ENCODE data around the gene DOCK8.
A peak's percentile ranks its signal among the peaks of the same experiment; 100 is the strongest.
"Not testable (repeated sequence)": the region's sequence is repeated elsewhere in the genome, so short reads cannot be mapped to it uniquely, and the experiment has no call there.

The DOCK8 gene

DNA sequence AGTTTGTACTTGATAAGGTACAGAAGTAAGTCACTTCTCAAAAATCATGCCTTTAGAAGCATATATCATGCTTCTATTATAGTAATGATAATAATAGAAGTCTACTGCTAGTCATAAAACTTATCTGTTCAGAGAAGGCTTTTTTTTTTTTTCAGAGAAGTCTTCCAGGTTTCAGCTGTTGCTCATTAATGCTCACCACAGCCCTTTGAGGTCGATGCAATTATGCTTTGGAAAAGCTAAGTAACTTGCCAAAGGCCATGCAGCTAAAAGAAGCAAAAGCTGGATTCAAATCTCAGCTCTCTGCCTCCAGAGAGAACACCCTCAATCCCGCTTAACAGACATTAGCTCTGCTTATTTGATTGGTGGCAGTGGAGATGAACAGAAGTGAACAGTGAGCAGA is 150.8 kb downstream of the DOCK8 start:
- DNase-seq (ENCODE audit: low spot score): no peak

DNA sequence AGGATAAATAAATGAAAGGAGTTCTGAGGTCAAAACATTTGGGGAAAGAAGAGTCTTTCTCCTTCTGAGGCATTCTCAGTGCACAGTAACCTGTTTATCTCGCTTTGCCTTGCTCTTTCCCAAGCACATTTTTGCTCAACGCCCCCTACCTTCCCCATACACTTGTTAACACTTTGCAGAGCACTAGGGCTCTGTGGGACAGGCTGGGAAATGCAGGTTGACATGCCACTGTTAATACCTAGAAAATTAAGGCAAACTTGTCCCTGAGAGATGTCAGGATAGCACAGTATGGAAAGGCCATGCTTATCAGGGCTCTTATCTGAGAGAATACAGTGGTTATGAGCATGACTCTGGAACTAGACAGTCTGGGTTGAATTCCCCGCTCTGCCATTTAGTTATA is 152.0 kb downstream of the DOCK8 start:
- no peak for DNase-seq (ENCODE audit: low spot score)

DNA sequence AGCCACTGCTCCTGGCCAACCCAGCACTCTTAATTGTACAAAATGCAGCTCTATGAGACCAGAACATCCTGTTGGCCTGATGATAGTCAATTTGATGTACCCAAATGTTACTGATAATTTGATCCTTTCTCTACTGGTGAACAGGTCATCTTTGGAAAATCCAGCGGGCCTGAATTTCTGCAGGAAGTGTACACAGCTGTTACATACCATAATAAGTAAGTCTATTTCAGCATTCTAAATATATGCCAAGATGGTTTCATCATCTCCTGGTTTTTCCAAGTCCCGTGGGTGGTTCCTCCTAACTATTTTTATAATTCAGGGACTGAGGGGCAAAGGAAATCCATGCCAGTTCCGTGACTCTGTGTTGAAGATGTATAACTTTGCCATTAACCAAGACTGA is 155.4 kb downstream of the DOCK8 start:
- DNase-seq (ENCODE audit: low spot score): no peak

DNA sequence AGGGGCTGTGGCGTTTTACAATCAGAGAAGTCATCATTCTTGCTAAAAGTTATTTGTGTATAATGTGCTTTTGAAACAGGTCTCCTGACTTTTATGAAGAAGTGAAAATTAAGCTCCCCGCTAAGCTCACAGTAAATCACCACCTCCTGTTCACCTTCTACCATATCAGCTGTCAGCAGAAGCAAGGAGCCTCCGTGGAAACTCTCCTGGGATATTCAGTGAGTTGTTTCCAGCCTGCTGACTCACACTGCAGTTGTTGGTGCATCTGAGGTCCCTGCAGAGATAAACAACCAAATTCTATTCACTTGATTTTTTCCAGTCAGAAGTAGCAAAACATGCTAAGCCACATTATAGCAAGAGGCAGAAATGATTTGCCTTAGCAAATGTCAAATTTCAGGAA is 156.7 kb downstream of the DOCK8 start:
- no peak for DNase-seq (ENCODE audit: low spot score)

DNA sequence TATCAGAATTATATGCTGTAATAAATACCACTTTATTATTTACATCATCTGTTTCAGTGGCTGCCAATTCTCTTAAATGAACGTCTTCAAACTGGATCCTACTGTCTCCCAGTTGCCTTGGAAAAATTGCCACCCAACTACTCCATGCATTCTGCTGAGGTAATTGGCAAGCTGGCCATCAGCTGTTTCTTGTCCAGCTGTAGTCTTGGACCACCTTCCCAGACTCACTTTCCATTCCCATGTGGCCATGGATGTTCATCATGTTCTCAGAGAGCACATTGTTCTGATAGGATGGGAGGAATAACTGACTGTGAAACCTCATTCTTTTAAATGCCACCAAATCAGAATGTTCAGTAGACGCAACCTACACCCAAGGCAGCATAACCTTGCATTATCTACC is 157.5 kb downstream of the DOCK8 start:
- DNase-seq (ENCODE audit: low spot score): no peak

DNA sequence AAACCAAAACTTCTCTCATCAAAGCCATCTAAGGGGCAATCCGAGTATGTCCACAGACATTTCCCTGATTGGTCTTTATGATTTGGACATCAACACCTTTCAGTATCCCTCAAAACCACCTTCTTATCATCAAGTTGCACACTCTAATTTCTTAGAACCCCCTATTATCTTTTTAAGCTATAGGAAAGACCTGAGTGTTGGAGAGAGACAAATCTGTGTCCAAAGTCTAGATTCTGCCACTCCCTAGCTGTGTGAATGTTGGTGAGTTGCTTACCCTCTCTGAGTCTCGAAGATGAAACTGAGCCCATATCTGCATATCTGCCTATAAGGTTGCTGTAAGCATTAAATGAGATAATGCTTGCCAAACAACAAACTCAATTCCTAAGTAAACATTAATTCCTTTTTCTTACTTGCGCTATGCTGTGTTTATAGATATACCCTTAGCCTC is 159.1 kb downstream of the DOCK8 start:
- no peak for DNase-seq (ENCODE audit: low spot score)

DNA sequence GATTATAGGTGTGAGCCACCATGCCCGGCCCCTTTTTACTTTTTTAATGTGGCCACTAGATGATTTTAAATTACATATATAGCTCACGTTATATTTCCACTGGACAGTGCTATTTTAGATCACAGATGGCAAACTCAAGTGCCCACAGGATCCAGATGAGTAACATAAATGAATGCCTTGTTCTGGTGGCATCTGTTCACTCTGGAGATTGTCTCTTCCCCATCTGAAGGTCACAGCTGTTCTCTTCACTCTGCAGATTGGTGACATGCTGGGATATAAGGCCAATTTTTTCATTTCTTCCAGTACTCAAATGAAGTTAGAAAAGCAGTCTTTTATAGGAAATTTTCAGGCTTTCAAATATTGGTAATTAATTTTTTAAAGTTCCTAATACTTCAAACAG is 160.1 kb downstream of the DOCK8 start:
- DNase-seq (ENCODE audit: low spot score): no peak

DNA sequence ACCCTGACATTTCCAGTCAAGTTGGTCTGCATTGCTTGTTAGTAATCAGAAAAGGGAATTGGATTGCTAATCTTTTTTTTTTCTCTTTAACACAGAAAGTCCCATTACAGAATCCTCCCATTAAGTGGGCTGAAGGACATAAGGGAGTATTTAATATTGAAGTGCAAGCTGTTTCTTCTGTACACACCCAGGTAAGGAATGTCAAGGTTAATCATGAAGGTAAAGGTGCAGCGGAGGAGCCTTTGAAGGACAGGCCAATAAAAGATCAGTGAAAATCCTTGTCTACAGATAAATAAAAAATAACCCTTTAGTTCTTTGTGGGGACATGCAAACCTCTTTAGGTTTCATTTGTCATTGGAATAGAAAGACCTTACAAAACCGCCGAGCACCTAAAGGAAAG is 161.4 kb downstream of the DOCK8 start:
- no peak for DNase-seq (ENCODE audit: low spot score)

DNA sequence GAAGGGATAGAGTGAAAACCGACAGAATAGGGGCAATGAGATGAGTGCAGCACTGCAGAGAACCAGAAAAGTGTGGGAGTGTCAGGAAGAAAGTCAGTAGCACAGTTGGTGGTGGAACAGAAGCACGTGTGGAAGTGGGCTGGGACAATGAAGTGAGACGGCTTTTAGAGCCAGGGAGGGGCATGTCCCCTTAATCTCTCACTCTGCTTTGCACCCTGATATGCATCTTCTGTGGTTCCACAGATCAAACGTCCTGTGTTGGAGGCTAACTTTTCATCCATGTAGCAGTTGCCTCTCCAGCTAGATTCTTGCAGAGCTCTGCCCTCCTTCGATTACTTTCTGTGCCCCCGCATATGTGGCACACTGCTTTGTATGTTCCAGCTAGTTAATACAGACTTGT is 163.6 kb downstream of the DOCK8 start:
- DNase-seq (ENCODE audit: low spot score): no peak

DNA sequence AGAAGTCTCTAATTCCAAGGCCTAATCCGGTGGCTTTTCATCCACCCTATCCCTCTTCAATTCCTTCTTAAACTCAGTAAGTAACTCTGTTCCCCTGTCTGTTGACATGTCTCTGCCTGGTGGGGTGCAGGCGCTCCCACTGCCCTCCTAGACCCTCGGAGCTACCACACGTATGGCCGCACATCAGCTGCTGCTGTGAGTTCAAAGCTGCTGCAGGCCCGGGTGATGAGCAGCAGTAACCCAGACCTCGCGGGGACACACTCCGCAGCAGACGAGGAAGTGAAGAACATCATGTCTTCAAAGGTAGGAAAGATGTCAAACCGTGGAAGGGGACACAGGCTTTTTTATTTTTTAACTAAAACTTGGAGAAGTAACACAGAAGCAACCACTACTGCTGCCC is 167.7 kb downstream of the DOCK8 start:
- DNase-seq (ENCODE audit: low spot score): no peak

DNA sequence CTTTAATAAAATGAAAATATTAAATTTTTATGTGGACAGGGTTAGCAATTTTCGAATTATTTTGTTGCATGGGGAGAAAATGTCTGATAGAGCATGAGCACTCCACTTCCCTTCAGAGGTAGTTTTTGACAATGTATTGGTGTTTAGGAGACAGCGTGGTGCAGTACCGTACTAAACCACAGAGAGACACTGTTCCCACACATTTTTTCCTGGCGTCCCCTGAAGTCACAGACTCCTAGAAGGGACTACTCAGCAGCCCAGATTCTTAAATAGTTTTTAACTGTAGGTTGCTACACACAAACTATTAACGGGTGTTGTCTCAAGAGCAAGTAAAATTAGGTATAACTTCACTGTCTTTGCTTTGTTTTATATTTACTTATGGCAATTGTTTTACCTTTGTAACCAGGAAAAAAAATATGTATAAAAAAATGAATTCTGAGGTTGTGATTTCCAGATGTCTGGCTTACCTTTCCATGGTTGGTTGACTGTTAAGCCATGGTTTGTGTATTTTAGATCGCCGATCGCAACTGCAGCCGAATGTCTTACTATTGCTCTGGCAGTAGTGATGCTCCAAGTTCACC is 171.2 kb downstream of the DOCK8 start:
- peak; percentile 40 for DNase-seq (ENCODE audit: low spot score)

DNA sequence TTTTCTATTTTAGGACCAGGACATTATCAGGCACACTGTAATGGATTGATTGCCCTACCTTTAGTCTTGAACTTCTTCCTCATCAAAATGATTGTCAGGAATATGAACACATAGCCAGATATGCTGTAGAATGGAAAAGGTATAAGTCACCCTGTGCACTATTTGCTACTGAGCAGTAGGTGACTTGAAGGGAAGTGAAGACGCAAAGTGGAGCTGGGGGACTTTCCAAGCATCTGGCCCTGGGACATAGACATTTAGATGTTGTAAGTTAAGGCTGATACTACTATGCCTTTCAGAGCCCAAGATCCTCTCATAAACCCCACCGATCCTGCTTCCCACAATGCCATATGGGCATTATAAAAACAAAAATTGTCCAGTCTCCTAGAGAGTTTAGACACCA is 174.5 kb downstream of the DOCK8 start:
- no peak for DNase-seq (ENCODE audit: low spot score)

DNA sequence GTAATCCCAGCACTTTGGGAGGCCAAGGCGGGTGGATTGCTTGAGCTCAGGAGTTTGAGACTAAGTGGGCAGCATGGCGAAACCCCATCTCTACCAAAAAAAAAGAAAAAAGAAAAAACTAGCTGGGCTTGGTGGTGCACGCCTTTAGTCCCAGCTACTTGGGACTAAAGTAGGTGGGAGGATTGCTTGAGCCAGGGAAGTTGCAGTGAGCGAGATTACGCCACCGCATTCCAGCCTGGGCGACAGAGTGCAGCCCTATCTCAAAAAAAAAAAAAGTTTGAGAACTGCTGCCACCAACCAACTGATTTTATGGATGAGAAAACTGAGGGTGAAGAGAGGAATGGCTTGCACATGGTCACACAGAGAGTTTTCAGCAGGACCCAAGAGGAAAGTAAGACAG is 175.1 kb downstream of the DOCK8 start:
- DNase-seq (ENCODE audit: low spot score): no peak

DNA sequence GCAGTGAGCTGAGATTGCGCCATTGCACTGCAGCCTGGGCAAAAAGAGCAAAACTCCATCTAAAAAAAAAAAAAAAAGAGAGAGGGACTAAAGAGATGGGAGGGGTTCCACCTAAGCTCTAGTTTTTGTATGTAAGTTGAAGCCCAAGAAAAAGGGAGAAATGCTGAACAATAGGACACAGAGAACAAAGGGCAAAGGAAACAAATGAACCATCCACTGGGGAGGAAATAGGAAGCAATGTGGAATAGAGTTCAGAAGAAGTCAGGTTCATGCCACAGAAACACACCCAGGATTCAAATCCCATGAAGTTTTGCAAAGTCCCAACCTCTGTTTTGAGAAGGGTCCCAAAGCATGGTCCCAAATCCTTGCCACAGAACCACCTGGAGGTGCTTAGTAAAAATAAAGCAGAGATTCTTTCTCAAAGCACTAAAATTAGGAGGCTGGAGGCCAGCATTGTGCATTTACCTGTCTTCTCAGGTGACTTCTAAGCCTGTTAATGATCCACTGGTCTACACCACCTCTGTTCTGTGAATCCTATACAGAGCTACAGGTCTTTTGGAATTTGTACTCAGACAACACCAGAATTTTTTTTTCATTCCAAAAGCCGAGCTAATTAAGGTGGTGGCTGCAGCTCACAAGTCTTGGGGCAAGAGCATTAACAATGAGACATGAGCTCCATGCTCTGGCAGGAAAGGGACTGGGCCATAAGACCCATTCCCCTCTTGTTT is 177.6 kb downstream of the DOCK8 start:
- no peak for DNase-seq (ENCODE audit: low spot score)

DNA sequence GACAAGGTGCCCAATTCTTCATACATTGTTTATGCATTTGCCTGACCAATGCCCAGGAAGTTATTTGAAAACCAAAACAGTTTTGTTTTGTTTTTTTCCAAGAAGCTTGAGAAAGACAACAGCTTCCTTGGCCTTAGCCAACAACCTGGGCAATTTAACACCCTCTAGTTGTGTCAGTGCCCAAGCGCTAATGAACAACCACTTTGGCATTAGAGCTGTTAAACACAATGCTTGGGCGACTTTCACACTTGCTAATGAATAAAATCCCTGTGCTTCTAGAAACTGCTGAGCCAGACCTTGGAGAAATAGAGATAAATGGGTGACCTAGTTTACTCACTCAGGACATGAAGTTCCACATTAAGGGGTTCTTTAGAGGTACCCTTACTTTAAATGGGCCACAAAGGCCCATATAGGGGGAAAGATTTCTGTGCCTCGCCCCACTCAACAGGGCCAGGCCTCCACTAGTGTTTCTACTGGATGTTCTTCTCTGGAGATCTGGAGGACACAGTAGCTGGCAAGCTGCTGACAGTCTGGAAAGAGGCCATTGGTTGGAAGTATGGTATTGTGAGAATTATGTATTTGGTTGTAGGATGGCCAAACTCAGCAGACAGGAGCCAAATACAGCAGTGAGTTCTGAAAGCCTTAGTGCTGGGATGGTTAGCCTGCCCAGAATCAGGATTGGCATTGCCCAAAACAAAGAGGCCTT is 179.8 kb downstream of the DOCK8 start:
- DNase-seq (ENCODE audit: low spot score): no peak

DNA sequence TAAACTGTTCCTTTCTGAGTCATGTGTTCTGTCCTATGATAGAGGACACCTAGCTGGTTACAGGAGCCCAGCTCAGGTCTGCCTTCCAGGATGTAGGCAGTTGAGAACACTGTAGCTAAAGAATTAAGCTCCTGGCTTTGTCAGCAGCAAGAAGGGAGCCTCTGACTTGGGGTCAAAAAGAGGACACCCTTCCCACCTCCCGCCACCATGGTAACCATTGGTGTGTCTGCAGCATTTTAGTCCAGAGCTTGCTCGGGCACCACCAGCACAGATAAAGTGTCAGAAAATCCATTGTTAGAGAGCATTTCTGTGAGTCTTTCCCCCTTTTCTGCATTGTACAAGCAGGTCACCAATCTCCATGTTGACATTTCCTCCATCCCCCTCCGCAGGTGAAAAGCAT is 181.7 kb downstream of the DOCK8 start:
- no peak for DNase-seq (ENCODE audit: low spot score)

DNA sequence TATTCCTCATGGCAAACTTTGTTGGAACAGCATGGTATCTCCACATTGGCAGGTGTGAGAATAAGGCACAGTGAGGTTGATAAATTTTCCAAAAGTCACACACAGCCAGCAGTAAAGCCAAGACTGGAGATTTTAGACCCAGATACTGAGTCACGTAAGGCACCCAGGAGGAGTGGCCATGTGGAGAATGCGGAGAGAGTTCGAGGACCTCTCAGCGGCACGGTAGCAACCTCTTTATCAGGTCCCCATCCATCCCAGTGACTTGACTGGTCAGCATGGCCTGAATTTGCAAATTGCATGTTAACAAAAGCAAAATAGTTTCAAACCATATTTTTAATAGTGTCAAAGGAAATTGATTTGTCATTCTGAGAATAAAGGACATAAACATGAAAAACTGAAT is 183.4 kb downstream of the DOCK8 start:
- DNase-seq (ENCODE audit: low spot score): no peak

DNA sequence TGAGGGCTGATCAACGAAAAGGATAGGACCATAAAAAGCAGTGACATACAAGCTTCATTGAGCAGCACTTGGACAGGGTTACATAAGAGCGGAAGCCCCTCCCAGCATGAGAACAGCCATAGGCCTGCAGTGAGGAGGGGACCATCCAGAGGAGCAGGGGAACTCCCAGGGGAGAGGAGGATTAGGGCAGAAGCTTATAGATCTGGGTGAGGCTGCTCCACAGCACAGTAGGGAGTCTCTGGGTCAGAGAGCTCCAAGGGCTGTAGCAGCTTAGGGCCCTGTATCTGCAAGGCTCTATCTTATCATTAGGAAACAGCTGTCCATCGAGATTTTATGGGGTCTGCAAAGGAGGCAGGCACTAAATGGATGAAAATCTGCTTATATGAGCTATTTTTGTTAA is 186.6 kb downstream of the DOCK8 start:
- DNase-seq (ENCODE audit: low spot score): no peak

DNA sequence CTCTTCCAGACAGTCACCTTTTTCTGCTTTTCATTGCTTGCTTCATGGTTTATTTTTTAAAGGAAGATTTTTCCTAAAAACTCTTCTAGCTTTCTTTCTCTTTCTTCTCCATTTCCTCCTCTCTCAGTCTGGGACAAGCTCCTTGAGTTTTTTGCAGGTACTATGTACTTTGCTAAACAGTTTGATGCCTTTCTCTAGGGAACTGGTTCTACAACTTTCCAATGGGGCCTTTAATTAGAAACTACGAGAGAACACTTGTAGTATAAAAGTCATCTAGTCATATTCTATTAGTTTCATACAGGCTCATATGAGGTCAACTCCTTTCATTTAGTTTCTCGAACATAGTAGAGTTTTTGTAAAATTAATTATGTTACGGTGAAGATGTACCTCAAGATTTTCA is 189.6 kb downstream of the DOCK8 start:
- no peak for DNase-seq (ENCODE audit: low spot score)

DNA sequence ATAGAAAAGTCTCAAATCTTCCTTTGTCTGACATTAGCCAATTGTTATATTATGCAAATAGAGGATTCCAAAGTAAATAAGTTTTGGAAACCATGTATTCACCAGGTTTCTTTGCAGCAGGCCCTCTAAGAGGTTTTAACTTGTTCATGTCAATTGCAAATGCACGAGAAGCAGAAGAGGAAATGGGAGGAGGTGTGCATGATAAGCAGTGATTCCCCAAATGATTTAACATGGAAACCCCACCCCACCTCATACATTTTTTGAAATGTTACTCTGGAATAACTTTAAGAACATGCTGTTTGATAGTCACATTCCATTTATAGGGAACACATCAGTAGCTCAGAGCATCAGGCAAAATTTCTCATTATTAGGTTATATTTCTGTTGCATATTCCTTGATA is 190.7 kb downstream of the DOCK8 start:
- DNase-seq (ENCODE audit: low spot score): no peak

DNA sequence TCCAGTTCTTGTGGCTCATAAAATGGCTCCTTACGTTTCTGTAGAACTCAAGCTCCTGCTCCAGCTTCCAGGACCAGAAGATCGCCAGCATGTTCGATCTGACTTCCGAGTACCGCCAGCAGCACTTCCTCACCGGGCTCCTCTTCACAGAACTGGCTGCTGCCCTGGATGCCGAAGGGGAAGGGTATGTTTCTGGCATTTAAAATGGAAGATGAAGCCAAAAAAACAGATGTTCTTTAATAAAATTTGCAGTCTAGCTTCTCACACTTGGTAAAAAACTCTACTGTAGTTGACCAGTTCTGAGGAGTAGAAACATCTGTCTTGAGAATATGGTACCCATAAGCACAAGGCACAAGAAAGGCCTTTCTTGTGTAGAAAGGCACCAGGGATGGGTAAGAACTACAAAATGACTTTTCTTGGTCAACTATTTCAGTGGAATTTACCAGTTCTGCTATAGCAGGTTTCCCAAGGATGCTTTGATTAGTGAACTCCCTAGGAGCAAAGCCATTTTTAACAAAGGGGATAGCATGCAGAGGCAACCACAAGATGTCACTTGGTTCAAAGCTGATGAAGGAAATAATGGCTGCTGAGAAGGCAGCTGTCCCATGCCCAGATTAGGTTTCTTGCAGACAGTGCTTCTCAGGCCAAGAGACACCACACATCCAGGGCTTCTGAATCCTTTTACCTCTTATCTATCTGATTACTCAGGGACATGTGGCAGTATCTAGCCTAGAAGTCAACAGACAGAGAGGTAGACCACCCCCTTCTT is 192.4 kb downstream of the DOCK8 start:
- no peak for DNase-seq (ENCODE audit: low spot score)

DNA sequence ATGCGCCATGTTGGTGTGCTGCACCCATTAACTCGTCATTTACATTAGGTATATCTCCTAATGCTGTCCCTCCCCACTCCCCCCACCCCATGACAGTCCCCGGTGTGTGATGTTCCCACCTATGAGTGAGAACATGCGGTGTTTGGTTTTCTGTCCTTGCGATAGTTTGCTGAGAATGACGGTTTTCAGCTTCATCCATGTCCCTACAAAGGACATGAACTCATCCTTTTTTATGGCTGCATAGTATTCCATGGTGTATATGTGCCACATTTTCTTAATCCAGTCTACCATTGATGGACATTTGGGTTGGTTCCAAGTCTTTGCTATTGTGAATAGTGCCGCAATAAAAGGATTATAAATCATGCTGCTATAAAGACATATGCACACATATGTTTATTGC is 195.0 kb downstream of the DOCK8 start:
- not testable (repeated sequence) for DNase-seq (ENCODE audit: low spot score)

DNA sequence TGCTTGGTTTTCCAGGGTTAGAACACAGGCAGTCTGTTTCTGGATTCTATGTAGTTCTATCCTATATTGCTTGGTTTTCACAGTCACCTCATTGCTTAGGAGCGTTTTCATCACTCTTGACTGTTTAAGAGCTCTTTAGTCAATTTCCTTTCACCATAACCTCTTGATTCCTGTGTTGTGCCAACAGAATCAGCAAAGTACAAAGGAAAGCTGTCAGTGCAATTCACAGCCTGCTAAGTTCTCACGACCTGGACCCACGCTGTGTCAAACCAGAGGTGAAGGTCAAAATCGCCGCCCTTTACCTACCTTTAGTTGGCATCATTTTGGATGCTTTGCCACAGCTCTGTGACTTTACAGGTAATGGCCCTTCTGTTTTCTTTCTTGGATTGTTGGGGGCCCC is 199.9 kb downstream of the DOCK8 start:
- DNase-seq (ENCODE audit: low spot score): no peak

Data from hematopoietic multipotent progenitor cell treated with erythropoietin and hydrocortisone succinate and interleukin-3 and kit ligand, for 15 days (in vitro differentiated cells).